ENCODE measurements around the gene SLC35E4.

GRCh38 chr22:30681831-30682230, 46.2 kb downstream of the SLC35E4 start:
- no peak for TF ChIP-seq GATA2 (IDR thresholded peaks at IDR 0.05; ENCODE audit: low read depth, low read length)
- no peak for TF ChIP-seq GATA3 (IDR thresholded peaks at IDR 0.05; ENCODE audit: low read depth, low read length)

Measured in SH-SY5Y (cell line).